Liver (tissue), 9 donors: ENCODE results near the gene CTXND1. TPM values are rescaled to one million over a fixed set of nuclear protein-coding genes. Genes with fewer than 3 reads are reported as not detected.

Source experiments
- DNase-seq: peaks from one replicate; pipeline ENCODE4 v3.0.0-alpha.2; 2017; ENCODE audit warnings: low spot score
- H3K27ac ChIP-seq, 2 donors: one replicate each; pipeline ENCODE4 v1.7.0; 2013; ENCODE audit warnings: inconsistent platforms in 2 of 2, low read length in 2 of 2, control low read depth in 1 of 2, low read depth in 1 of 2, mild to moderate bottlenecking in 1 of 2
- H3K27me3 ChIP-seq, 4 donors: one replicate each; pipeline versions ENCODE4 v1.6.1 to v1.7.0; 2013; ENCODE audit warnings: low read length in 3 of 4, inconsistent platforms in 1 of 4, mild to moderate bottlenecking in 1 of 4, moderate library complexity in 1 of 4; ENCODE audit not compliant: control insufficient read depth in 4 of 4, insufficient read depth in 4 of 4
- H3K36me3 ChIP-seq, 4 donors: one replicate each; pipeline versions ENCODE4 v1.6.1 to v1.7.0; 2013; ENCODE audit warnings: low read length in 3 of 4, mild to moderate bottlenecking in 3 of 4, low read depth in 1 of 4, moderate library complexity in 1 of 4; ENCODE audit not compliant: control insufficient read depth in 4 of 4, insufficient read depth in 3 of 4
- H3K4me1 ChIP-seq, 4 donors: one replicate each; pipeline versions ENCODE4 v1.6.1 to v1.7.0; 2013; ENCODE audit warnings: low read length in 3 of 4, mild to moderate bottlenecking in 3 of 4, moderate library complexity in 1 of 4; ENCODE audit not compliant: control insufficient read depth in 4 of 4, insufficient read depth in 4 of 4
- H3K4me3 ChIP-seq, 3 donors: one replicate each; pipeline versions ENCODE4 v1.6.1 to v1.7.0; 2013; ENCODE audit warnings: low read length in 3 of 3, control low read depth in 1 of 3, low read depth in 1 of 3, mild to moderate bottlenecking in 1 of 3
- H3K9ac ChIP-seq, 2 donors: one replicate each; pipeline ENCODE4 v1.7.0; 2013; ENCODE audit warnings: low read length in 2 of 2, mild to moderate bottlenecking in 2 of 2, moderate library complexity in 2 of 2, control low read depth in 1 of 2, low read depth in 1 of 2
- H3K9me3 ChIP-seq, 4 donors: one replicate each; pipeline versions ENCODE4 v1.6.1 to v1.7.0; 2013; ENCODE audit warnings: low read length in 3 of 4; ENCODE audit not compliant: control insufficient read depth in 4 of 4
- ATF3 ChIP-seq: IDR thresholded peaks from 2 replicates; pipeline ENCODE4 v1.6.1; 2016; ENCODE audit warnings: antibody characterized with exemption
- EGR1 ChIP-seq, 2 donors: IDR thresholded peaks; 2 replicates each; pipeline ENCODE4 v1.6.1; 2016 to 2018; ENCODE audit warnings: antibody characterized with exemption in 2 of 2, low read depth in 2 of 2
- FOXA1 ChIP-seq: IDR thresholded peaks from 2 replicates; pipeline ENCODE4 v1.6.1; 2016; ENCODE audit warnings: antibody characterized with exemption
- FOXA2 ChIP-seq: IDR thresholded peaks from 2 replicates; pipeline ENCODE4 v1.6.1; 2016; ENCODE audit warnings: antibody characterized with exemption
- GABPA ChIP-seq, 2 donors: IDR thresholded peaks in 1 of 2; conservative IDR thresholded peaks in 1 of 2; 2 replicates each; pipeline ENCODE4 v1.6.1; 2016; ENCODE audit warnings: antibody characterized with exemption in 2 of 2, mild to moderate bottlenecking in 1 of 2, moderate library complexity in 1 of 2
- HNF4A ChIP-seq, 2 donors: conservative IDR thresholded peaks; 2 replicates each; pipeline ENCODE4 v1.6.1; 2016; ENCODE audit warnings: antibody characterized with exemption in 2 of 2, mild to moderate bottlenecking in 2 of 2
- HNF4G ChIP-seq: IDR thresholded peaks from 2 replicates; pipeline ENCODE4 v1.6.1; 2016; ENCODE audit warnings: antibody characterized with exemption
- JUND ChIP-seq, 2 donors: IDR thresholded peaks; 2 replicates each; pipeline ENCODE4 v1.6.1; 2016; ENCODE audit warnings: antibody characterized with exemption in 2 of 2
- NR2F2 ChIP-seq: IDR thresholded peaks from 2 replicates; pipeline ENCODE4 v1.6.1; 2016; ENCODE audit warnings: antibody characterized with exemption
- RAD21 ChIP-seq, 2 donors: IDR thresholded peaks; 2 replicates each; pipeline ENCODE4 v1.6.1; 2016; ENCODE audit warnings: antibody characterized with exemption in 2 of 2, mild to moderate bottlenecking in 2 of 2
- REST ChIP-seq: IDR thresholded peaks from 2 replicates; pipeline ENCODE4 v1.6.1; 2016; ENCODE audit warnings: antibody characterized with exemption, mild to moderate bottlenecking
- RXRA ChIP-seq, 2 donors: IDR thresholded peaks; 2 replicates each; pipeline ENCODE4 v1.6.1; 2017 to 2018; ENCODE audit warnings: antibody characterized with exemption in 2 of 2, mild to moderate bottlenecking in 1 of 2
- SP1 ChIP-seq: IDR thresholded peaks from 2 replicates; pipeline ENCODE4 v1.6.1; 2018; ENCODE audit warnings: antibody characterized with exemption, mild to moderate bottlenecking
- TAF1 ChIP-seq: conservative IDR thresholded peaks from 2 replicates; pipeline ENCODE4 v1.6.1; 2016; ENCODE audit warnings: antibody characterized with exemption, mild to moderate bottlenecking
- YY1 ChIP-seq: IDR thresholded peaks from 2 replicates; pipeline ENCODE4 v1.6.1; 2016; ENCODE audit warnings: antibody characterized with exemption, mild to moderate bottlenecking
- WGBS: extraction: QIAGEN DNeasy Blood & Tissue Kit; methylation state at CpG from one replicate; pipeline ENCODE4 v1.1.7; 2013; 5-methylcytosine and 5-hydroxymethylcytosine counted together
- polyA plus RNA-seq, 2 donors: library from polyadenylated mRNA; stranded (reverse) in 1 of 2; unstranded in 1 of 2; fragments of 200-250 nt in 1 of 2; fragments of >200 nt in 1 of 2; fragmentation: Nextera tagmentation in 1 of 2; extraction: Ambion mirVana in 1 of 2; gene quantifications; one replicate each; pipeline versions ENCODE4 v1.2.1 to v1.2.3, GENCODE V29; 2013 to 2015
- total RNA-seq, 2 donors: library from RNA; depleted of rRNA; stranded (reverse); fragments of >200 nt; gene quantifications; one replicate each; pipeline ENCODE4 v1.2.3, GENCODE V29; 2014
- TF ChIP-seq, protein P1 (sequence below): IDR thresholded peaks from 2 replicates; pipeline ENCODE4 v1.6.1; 2016; ENCODE audit warnings: antibody characterized with exemption
- TF ChIP-seq, protein P2 (sequence below): IDR thresholded peaks from 2 replicates; pipeline ENCODE4 v1.6.1; 2016; ENCODE audit warnings: antibody characterized with exemption
- TF ChIP-seq, protein P3 (sequence below): fragments of 150-350 bp; IDR thresholded peaks from 2 replicates; pipeline ENCODE4 v1.5.1; 2017; ENCODE audit warnings: improper control_type of control experiment, low read depth, low read length; ENCODE audit not compliant: missing input control
- donor health status: healthy.
- donor health status: healthy.
- donor health status: healthy.
- donor health status: healthy.
- donor health status: healthy.

CTXND1 gene
- total and polyA plus RNA-seq, 4 donors: 2.9 to 4.1 (median 3.1) TPM

- peak; percentile 26 for DNase-seq
- no peak overlapping the region for H3K4me3 ChIP-seq
- peak overlapping the region; percentile 75 to 87 for H3K27ac ChIP-seq
- TF ChIP-seq TAF1 (no peak), FOXA2 (no peak), REST (peak; percentile 46), ATF3 (no peak), YY1 (peak; percentile 63), SP1 (peak; percentile 81), HNF4A (conservative IDR thresholded peaks at IDR 0.05) (peak; percentile 89 to 92), RXRA (IDR thresholded peaks at IDR 0.05) (peak; percentile 46 to 68), GABPA (IDR thresholded peaks at IDR 0.05 in 1 of 2, conservative IDR thresholded peaks at IDR 0.05 in 1 of 2) (no peak), HNF4G (peak; percentile 78), FOXA1 (no peak), EGR1 (IDR thresholded peaks at IDR 0.05; ENCODE audit: low read depth in 2 of 2) (no peak), JUND (IDR thresholded peaks at IDR 0.05) (peak in 1 of 2 donors; percentile 66), NR2F2 (no peak), RAD21 (IDR thresholded peaks at IDR 0.05) (peak; percentile 29 to 44)
- TF ChIP-seq, protein P1, sequence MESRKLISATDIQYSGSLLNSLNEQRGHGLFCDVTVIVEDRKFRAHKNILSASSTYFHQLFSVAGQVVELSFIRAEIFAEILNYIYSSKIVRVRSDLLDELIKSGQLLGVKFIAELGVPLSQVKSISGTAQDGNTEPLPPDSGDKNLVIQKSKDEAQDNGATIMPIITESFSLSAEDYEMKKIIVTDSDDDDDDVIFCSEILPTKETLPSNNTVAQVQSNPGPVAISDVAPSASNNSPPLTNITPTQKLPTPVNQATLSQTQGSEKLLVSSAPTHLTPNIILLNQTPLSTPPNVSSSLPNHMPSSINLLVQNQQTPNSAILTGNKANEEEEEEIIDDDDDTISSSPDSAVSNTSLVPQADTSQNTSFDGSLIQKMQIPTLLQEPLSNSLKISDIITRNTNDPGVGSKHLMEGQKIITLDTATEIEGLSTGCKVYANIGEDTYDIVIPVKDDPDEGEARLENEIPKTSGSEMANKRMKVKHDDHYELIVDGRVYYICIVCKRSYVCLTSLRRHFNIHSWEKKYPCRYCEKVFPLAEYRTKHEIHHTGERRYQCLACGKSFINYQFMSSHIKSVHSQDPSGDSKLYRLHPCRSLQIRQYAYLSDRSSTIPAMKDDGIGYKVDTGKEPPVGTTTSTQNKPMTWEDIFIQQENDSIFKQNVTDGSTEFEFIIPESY: no peak
- TF ChIP-seq, protein P2, sequence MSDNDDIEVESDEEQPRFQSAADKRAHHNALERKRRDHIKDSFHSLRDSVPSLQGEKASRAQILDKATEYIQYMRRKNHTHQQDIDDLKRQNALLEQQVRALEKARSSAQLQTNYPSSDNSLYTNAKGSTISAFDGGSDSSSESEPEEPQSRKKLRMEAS: peak; percentile 37
- TF ChIP-seq, protein P3, sequence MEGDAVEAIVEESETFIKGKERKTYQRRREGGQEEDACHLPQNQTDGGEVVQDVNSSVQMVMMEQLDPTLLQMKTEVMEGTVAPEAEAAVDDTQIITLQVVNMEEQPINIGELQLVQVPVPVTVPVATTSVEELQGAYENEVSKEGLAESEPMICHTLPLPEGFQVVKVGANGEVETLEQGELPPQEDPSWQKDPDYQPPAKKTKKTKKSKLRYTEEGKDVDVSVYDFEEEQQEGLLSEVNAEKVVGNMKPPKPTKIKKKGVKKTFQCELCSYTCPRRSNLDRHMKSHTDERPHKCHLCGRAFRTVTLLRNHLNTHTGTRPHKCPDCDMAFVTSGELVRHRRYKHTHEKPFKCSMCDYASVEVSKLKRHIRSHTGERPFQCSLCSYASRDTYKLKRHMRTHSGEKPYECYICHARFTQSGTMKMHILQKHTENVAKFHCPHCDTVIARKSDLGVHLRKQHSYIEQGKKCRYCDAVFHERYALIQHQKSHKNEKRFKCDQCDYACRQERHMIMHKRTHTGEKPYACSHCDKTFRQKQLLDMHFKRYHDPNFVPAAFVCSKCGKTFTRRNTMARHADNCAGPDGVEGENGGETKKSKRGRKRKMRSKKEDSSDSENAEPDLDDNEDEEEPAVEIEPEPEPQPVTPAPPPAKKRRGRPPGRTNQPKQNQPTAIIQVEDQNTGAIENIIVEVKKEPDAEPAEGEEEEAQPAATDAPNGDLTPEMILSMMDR: no peak
- no peaks in the 10 kb centered on the region for H3K9me3 ChIP-seq
- H3K27me3 ChIP-seq: no peaks in the 10 kb centered on the region
- no peaks in the 10 kb centered on the region for H3K36me3 ChIP-seq
- 44% methylated on average over 12 of the region's 12 CpGs for WGBS
- H3K9ac ChIP-seq: peak overlapping the region; percentile 79 to 88
- peaks cover 30 to 77% (median 67%) of the 10 kb centered on the region in 4 donors for H3K4me1 ChIP-seq
Measured at GRCh38 chr15:80210611-80211573, 41.1 kb downstream of the CTXND1 start.
